Activated naive CD4-positive, alpha-beta T cell treated with anti-CD3 and anti-CD28 coated beads, Interleukin-2, amount 10 ng/mL, durations not matched to agents 5 hours and 36 hours (primary cell): ENCODE data around the gene ACBD3. TPM values are rescaled to one million over a fixed set of nuclear protein-coding genes. Genes with fewer than 3 reads are reported as not detected.

ENCODE experiments used
- total RNA-seq, 2 experiments: library from RNA; stranded (reverse); gene quantifications; one replicate each; pipeline ENCODE4 v1.2.3, GENCODE V29; 2021

ACBD3 gene
- total RNA-seq = 10 to 100 TPM; 21.5 to 22.4 TPM

GRCh38 chr1:226186124-226187018 lies at the start of gene ACBD3:
ACBD3 (minus strand) TSS chr1:226186741; CDS start chr1:226186675, 66 bp downstream.

GRCh38 chr1:226223157-226223785 lies 36.7 kb upstream of the ACBD3 start, which contains the start of gene MIXL1:
MIXL1 (plus strand) TSS chr1:226223664; CDS start chr1:226223682, 18 bp downstream.

Other genes with a start within 250 kb of the ACBD3 start
- gene LEFTY2, start 245.5 kb downstream of the ACBD3 start, total RNA-seq = not detected
- 10 to 100 TPM; 16.6 to 17.2 TPM for gene SDE2, start 187.4 kb downstream of the ACBD3 start, total RNA-seq
- 100 to 1,000 TPM; 648 to 657 TPM for gene H3-3A, start 124.0 kb downstream of the ACBD3 start, total RNA-seq
- not detected for gene MIXL1, start 36.9 kb upstream of the ACBD3 start, total RNA-seq
- 1 to 10 TPM; 8.6 to 9.8 TPM for gene LIN9, start 122.4 kb upstream of the ACBD3 start, total RNA-seq
- gene PARP1, start 221.4 kb upstream of the ACBD3 start, total RNA-seq = 100 to 1,000 TPM; 133 to 136 TPM